ENCODE data around the gene FRS3. TPM values are rescaled to one million over a fixed set of nuclear protein-coding genes. Genes with fewer than 3 reads are reported as not detected.
A peak's percentile ranks its signal among the peaks of the same experiment; 100 is the strongest.

Gene FRS3, protein sequence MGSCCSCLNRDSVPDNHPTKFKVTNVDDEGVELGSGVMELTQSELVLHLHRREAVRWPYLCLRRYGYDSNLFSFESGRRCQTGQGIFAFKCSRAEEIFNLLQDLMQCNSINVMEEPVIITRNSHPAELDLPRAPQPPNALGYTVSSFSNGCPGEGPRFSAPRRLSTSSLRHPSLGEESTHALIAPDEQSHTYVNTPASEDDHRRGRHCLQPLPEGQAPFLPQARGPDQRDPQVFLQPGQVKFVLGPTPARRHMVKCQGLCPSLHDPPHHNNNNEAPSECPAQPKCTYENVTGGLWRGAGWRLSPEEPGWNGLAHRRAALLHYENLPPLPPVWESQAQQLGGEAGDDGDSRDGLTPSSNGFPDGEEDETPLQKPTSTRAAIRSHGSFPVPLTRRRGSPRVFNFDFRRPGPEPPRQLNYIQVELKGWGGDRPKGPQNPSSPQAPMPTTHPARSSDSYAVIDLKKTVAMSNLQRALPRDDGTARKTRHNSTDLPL
- total RNA-seq: 5.9 TPM
- long read RNA-seq, partial matches to known transcripts: 1 of 11 reads
- long read RNA-seq, other reads (novel, unspliced or antisense): 8 of 11 reads

DNA sequence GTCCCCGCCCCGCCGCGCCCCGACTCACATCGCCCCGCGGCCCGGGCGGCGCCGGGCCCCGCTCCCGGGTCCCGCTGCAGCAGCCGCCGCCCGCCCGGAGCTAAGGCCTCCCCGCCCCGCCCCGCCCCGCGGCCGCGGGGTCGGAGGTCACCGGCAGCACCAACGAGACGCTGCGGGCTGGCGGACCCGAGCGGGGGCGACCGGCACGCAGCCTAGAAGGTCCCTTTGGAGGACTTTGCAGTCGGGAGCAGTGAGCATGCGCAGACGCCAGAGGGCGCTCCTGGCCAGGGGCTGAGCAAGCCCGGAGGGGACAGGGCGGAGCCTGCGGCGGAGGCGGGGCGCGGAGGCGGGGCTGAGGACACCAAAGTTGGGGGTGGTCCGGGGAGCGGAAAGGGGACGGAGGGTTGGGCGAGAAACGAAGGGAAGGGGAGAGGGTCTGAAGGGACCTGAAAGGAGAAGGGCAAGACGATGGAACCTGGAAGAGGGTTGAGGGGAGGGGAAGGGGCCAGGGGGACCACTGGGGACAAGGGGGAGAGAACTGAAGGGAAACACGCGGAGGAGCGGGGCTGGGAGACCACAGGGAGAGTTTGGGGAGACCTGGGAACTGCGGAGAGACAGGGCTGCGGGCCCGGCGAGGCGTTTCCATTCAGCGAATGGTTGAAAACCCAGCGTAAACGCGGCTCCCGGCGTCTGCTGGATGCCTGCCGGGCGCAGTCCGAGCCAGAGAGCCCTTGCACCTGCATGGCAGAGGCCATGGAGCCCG lies at the start of gene FRS3:
Gene FRS3 (minus strand): TSS at position 113 of the 763 bp plus-strand sequence. CDS start 2,913 bp downstream, outside the sequence.
- H3K27me3 ChIP-seq (ENCODE audit: low read depth): no peaks in the 10 kb centered on the region
- DNase-seq (peak; percentile 99), ATAC-seq (peak; percentile 92 to 96)
- H3K9me3 ChIP-seq: no peaks in the 10 kb centered on the region
- TF ChIP-seq, protein P1, sequence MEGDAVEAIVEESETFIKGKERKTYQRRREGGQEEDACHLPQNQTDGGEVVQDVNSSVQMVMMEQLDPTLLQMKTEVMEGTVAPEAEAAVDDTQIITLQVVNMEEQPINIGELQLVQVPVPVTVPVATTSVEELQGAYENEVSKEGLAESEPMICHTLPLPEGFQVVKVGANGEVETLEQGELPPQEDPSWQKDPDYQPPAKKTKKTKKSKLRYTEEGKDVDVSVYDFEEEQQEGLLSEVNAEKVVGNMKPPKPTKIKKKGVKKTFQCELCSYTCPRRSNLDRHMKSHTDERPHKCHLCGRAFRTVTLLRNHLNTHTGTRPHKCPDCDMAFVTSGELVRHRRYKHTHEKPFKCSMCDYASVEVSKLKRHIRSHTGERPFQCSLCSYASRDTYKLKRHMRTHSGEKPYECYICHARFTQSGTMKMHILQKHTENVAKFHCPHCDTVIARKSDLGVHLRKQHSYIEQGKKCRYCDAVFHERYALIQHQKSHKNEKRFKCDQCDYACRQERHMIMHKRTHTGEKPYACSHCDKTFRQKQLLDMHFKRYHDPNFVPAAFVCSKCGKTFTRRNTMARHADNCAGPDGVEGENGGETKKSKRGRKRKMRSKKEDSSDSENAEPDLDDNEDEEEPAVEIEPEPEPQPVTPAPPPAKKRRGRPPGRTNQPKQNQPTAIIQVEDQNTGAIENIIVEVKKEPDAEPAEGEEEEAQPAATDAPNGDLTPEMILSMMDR (IDR thresholded peaks at IDR 0.05): peak; percentile 80
- peaks cover 55% of the 10 kb centered on the region for H3K4me1 ChIP-seq
- intact Hi-C loops (cut with DNase I): no loop called here
- peaks cover 37% of the 10 kb centered on the region for H3K36me3 ChIP-seq
- H3K4me3 ChIP-seq: peak within 1 kb of the TSS; percentile 92
- H3K27ac ChIP-seq: peak within 1 kb of the TSS; percentile 78

DNA sequence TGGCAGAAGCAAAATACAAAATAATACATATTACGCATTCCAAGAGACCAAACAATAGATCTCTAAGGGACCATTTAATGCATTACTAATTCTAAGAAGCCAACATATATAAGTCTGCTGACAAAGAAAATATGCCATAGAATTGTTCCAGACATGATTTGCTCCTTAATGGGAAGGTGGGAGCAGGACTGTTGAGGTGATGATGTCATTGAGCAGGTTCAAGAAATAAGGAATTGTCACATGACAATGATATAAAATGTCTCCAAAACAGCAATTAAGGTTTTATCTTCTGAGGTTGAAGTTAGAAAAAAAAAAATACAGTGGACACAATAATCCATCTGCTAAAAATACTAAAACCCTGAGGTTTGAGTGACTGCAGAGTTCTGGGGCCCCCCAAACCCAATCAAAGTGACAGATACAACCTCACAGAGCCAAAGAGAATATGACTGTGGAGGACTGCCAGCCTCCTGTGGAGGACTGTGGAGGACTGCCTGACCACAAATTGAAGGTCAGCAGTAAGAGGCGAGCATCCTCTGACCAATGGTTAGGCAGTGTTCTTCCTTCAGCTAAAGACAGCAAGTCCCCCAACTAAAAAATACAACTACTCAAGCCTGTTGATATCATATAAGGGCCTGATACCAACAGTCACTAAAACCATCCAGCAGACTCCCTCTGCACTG lies 46.8 kb upstream of the FRS3 start:
- Histone ChIP-seq H3K27me3 (ENCODE audit: low read depth) (no peaks in the 10 kb centered on the region), H3K27ac (no peak overlapping the region), H3K4me1 (peaks cover 8% of the 10 kb centered on the region), H3K4me3 (no peak overlapping the region), H3K36me3 (no peaks in the 10 kb centered on the region), H3K9me3 (no peaks in the 10 kb centered on the region)
- DNase-seq (no peak), ATAC-seq (no peak)
- intact Hi-C loops (cut with DNase I): no loop called here
- TF ChIP-seq, protein P1 (IDR thresholded peaks at IDR 0.05): no peak

DNA sequence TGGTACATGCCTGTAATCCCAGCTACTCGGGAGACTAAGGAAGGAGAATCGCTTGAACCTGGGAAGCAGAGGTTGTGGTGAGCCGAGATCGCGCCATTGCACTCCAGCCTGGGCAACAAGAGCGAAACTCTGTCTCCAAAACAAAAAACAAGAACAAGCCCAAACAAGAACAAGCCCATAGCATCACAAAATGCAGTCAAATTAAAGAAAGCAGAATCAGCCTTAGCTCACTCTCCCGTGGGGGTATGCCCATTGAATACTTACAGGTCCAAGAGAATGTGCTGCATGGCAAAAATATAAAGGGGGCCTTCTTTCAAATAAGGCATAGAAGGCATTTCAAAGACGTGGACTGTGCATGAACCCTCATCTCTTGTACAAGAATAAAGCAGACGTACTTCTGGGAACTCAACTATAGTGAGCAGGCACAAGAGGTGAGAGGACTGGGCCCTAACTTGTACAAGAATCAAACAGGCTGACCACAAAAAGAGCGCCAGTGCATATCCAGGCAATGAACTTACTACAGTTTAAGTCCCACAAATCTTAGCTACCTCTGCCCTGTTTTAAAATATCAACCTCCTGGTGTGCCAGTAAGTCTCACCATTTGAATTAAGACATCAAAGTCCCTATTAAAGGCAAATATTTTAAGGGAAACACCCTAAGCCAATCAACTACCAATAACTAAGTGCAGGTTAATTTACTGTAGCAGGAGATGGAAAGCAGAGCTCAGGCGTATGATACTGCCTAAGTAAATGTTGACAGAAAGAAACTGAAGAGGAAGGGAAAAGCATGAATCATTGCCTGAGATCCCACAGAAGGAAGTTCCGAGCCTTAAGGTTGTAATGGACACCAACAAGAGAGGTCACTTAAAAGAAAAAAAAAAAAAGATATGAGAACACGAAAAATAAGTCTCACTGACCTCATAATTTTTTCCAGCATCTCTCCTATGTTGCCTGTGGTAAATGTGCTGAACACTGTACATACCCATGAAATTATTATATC lies 45.2 kb upstream of the FRS3 start:
- TF ChIP-seq, protein P1 (IDR thresholded peaks at IDR 0.05): no peak
- intact Hi-C loops (cut with DNase I): no loop called here
- ATAC-seq (peak; percentile 90 to 97), DNase-seq (no peak)
- H3K27ac ChIP-seq: no peak overlapping the region
- H3K9me3 ChIP-seq: no peaks in the 10 kb centered on the region
- H3K4me3 ChIP-seq: no peak overlapping the region
- H3K36me3 ChIP-seq: no peaks in the 10 kb centered on the region
- H3K4me1 ChIP-seq: peaks cover 8% of the 10 kb centered on the region
- H3K27me3 ChIP-seq (ENCODE audit: low read depth): no peaks in the 10 kb centered on the region

DNA sequence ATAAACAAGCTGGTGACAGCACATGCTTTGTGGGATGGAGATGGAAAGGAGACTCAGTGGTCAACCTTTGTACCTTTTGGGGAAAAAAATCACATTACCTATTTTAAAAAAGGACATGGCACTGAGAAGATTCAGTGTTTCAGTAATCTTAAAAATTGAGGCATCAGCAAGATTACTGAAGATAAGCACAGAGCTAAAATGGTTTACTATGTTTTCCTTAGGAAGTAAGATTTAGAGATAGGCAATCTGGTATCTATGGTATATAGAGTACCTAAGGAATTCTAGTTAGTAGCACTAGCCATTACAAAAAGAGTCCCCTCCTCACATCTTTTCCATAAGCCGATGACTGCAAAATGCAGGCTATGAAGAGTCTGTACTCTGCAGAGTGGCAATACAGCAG lies 43.5 kb upstream of the FRS3 start:
- no peak overlapping the region for H3K27ac ChIP-seq
- TF ChIP-seq, protein P1 (IDR thresholded peaks at IDR 0.05): no peak
- H3K27me3 ChIP-seq (ENCODE audit: low read depth): no peaks in the 10 kb centered on the region
- peaks cover 8% of the 10 kb centered on the region for H3K4me1 ChIP-seq
- no peak overlapping the region for H3K4me3 ChIP-seq
- no peaks in the 10 kb centered on the region for H3K9me3 ChIP-seq
- ATAC-seq (no peak), DNase-seq (no peak)
- H3K36me3 ChIP-seq: no peaks in the 10 kb centered on the region
- intact Hi-C loops (cut with DNase I): no loop called here

All from lower lobe of right lung (tissue), 2 donors.